GM19035 (cell line): ENCODE results near the gene AKAP6.
"Not testable (repeated sequence)": the region's sequence is repeated elsewhere in the genome, so short reads cannot be mapped to it uniquely, and the experiment has no call there.

ENCODE experiments used
- ATAC-seq: cut with Tn5 transposase; IDR thresholded peaks from one replicate; pipeline ENCODE4 v1.9.1; 2021; ENCODE audit not compliant: unreplicated experiment

AKAP6 gene

GRCh38 chr14:32728526-32728925, 399.4 kb downstream of the AKAP6 start:
- no peak for ATAC-seq

- no peak for ATAC-seq
Observed at GRCh38 chr14:32728976-32729375, 399.9 kb downstream of the AKAP6 start.

DNA sequence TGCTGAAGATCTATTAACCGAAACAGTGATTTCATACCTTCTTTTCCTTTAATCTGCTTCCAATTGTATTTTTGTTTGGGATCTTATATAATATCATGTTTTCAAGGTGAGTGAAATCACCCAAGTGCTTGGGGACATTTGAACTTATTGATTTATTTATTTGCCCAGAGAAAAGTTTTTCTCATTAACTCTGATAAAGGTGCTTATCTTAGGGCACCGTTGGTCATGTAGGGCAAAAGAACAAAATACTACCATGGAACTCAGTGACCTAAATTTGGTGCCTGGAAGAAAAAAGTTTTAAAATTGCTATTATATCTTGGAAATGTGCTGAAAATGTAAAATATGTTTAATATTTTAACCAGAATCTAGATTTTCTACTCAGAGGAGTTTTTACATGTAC, 402.2 kb downstream of the AKAP6 start:
- no peak for ATAC-seq

GRCh38 chr14:32733015-32733414, 403.9 kb downstream of the AKAP6 start:
- ATAC-seq = no peak

DNA sequence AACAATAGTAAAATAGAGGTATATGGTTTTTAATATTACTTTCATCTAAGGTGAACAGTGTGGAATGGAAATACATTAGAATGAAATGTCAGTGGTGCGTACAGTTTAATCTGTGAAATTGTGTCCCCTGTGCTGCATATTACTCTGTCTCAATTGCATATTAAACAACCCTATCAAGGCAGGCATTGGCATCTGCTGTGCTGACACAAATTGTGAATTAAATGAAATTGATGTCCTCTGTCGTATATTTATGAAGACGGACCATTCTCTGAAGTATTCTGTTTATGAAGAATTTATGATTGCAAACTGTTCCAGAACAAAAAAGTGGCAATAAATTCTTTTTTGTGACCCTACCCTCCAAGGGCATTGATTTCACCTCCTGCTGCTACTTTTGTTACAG, 405.2 kb downstream of the AKAP6 start:
- ATAC-seq = no peak

DNA sequence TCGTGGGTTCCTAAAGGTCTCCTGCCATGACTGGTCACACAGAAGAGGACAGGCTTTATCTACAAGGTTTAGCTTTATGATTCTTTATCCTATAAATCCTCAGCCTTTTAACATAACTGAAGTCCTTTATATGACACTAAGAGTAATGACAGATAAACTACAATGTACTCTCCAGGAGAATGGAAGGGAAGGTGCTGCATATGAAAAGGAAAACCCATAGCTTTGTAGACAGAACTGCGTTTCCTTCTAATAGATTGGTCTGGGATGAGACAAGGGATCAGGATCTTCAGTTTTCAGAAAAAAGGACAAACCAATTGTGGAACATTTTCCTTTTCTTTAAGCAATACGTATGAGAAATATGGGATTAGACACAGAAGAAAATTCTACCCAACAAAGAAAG, 408.5 kb downstream of the AKAP6 start:
- ATAC-seq = no peak

- no peak for ATAC-seq
Observed at GRCh38 chr14:32738206-32738871, 409.2 kb downstream of the AKAP6 start.

- ATAC-seq = no peak
Observed at GRCh38 chr14:32744811-32745445, 415.8 kb downstream of the AKAP6 start.

GRCh38 chr14:32754209-32754608, 425.1 kb downstream of the AKAP6 start:
- no peak for ATAC-seq

- ATAC-seq = no peak
Observed at GRCh38 chr14:32756173-32756572, 427.1 kb downstream of the AKAP6 start.

DNA sequence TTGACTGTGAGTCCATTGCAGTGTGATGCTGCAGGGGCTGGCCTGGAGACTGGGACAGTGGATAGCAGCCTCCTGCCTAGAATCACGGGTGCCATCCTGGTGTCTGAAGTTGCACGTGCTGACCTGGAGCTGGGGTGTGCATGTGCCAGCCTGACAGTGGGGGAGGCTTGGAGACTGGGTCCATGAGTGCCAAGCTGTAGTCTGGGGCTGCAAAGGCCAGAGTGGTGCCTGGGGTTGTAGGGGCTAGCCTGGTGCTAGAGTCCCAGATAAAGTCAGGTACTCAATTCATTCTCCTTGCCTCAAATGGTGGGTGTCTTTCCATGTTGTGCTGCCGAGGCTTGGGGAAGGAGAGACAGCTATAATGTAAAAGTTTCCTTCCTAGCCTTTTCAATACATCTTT, 427.7 kb downstream of the AKAP6 start:
- ATAC-seq = no peak

DNA sequence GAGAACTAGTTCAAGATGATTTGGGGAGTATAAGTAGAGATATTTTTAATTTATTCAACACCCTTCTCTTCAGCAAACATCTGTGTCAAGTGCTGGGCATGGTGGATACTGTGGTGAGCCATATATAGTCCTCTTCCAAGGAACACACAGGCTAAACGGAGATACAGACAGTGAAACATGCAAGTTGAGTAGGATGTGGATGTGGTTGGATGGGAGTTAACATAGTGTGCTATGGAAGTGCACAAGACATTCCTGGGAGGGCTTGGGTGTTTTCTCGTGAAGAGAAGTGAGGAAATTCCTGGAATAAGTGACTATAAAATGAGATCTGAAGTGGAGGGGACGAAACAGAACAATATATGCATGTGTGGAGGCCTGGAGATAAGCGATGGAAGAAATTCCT, 428.5 kb downstream of the AKAP6 start:
- no peak for ATAC-seq

DNA sequence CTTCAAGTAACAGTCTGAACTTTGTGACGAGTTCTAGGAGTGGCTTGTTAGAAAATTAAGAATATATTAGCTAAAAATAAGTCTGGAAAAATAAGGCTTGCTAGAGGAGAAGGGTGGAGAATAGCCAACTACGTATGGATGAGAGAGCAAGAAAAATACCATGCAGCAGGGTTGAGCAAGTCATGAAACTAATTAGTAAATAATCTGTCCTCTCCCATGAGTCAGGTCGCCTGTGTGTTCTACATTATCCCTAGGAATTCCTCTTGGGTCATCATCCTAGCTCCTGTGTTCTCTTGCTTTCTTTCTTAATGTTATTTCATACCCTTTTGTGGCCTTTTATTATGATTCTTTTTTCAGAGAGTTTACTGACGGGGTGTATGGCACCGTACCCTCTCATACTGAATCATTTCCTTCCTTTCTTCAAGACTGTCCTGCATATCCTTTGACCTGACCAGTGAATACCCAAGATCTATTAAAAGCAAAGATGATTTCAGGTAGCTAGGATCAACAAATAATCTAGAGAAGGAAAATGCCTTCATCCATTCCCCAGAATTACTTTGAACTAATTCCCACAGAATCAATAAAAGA, 432.4 kb downstream of the AKAP6 start:
- ATAC-seq = no peak

- no peak for ATAC-seq
Observed at GRCh38 chr14:32762886-32763285, 433.8 kb downstream of the AKAP6 start.

DNA sequence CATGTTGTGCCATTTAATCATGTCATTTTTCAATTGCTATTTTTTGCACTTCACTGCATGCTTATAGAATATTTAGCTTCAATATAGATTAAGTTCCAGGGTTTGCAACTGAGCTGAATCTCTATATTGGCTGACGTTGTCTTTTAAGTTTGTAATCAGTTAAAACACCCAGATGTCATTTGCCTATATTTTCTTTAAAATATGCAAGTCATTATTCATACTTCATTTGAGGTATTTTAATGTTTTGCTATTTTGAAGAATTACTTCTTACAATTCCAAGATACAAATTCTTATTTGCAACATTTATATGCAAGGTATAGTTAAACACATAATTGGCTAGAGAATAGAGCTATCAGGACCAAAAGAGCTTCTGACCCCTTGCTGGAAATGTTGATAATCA, 434.6 kb downstream of the AKAP6 start:
- no peak for ATAC-seq

DNA sequence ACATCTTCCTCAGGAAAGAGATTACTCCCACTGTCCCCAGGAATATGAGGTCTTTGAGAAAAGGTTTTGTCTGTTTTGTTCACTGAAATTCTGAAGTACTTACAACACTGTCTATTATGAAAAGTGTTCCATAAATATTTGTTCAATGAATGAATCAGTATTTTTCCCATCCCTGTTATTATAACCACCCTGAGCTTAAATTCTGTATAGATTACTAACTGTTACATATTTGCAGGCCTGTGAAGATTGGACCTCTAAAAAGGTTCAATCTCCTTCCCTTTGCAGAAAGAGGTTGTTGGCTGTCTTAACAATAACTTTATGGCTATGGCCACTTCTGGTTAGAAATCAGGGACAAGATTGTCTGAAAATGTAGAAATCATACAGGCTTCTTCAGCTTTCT, 435.0 kb downstream of the AKAP6 start:
- ATAC-seq = no peak

DNA sequence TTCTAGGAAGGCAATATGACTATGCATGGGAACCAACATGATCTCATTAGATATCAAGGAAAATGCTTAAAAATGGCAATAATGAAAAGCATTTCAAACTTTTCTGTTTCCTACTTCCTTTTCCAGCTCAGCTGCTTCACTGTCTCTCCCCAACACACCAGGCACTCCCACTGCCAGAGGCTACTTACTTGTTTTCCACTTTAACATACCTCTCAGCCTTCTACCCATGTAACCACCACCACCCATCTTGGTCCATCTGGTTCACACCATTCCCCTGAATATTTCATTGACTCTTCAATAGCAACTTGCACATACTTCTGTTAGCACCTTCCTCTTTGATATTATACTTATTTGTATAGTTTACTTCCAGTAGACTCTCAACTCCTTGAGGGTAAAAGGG, 441.3 kb downstream of the AKAP6 start:
- no peak for ATAC-seq

DNA sequence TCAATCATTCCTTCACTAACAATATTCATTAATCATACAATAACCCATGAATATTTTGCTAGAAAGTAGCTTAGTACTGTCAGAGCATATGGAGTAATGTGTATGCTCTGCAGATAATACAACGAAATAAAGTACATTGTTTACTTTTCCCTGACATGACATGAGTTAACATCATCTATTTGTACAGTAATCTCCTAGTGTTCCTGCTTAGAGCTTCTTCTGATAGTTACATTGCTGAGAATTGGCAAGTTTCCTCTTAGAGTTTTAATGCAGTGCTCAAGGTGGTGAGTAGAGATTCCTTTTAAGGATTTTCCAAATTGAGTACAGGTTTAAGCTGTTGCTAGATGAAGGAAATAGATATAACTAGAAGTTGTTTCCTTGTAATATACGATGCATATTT, 445.1 kb downstream of the AKAP6 start:
- ATAC-seq = no peak

- no peak for ATAC-seq
Observed at GRCh38 chr14:32779840-32780239, 450.7 kb downstream of the AKAP6 start.

DNA sequence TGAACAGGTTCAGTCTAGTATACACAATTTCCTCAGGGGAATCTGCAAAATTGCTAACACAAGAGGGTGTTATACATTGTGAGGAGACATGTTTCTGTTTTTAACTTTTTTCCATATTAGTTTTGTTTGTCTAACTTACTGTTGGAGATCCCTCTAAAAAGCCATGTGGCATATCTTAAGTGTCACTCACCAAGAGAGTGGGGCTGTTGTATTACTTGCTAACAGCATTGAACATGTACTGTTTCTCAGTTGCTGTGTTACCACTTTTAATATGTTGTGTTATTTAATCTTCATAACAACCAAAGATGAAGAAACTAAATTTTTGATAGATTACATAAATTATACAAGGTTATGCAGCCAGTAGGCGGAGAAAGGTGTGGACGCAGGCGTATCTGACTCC, 455.3 kb downstream of the AKAP6 start:
- no peak for ATAC-seq

GRCh38 chr14:32785585-32785984, 456.5 kb downstream of the AKAP6 start:
- no peak for ATAC-seq

- ATAC-seq = no peak
Observed at GRCh38 chr14:32786886-32787285, 457.8 kb downstream of the AKAP6 start.

DNA sequence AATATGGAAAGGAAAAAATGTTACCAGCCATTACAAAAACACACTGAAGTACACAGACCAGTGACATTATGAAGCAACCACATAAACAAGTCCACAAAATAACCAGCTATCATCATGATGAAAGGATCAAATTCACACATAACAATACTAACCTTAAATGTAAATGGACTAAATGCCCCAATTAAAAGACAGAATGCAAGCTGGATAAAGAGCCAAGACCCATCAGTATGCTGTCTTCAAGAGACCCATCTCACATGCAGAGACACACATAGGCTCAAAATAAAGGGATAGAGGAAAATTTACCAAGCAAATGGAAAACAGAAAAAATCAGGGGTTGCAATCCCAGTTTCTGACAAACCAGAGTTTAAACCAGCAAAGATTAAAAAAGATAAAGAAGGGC, 463.9 kb downstream of the AKAP6 start:
- not testable (repeated sequence) for ATAC-seq
